Endothelial cell (in vitro differentiated cells): ENCODE measurements around the gene MORC1. TPM values are rescaled to one million over a fixed set of nuclear protein-coding genes. Genes with fewer than 3 reads are reported as not detected.

Source experiments
- DNase-seq: peaks from one replicate; pipeline ENCODE4 v3.0.0; 2021; ENCODE audit warnings: low spot score
- H3K27ac Mint-ChIP-seq: one replicate; pipeline ENCODE4 v1.8.0; 2021; ENCODE audit warnings: mixed read lengths, inconsistent platforms; ENCODE audit not compliant: unreplicated experiment
- H3K27me3 Mint-ChIP-seq: one replicate; pipeline ENCODE4 v1.8.0; 2021; ENCODE audit warnings: mild to moderate bottlenecking, moderate library complexity, mixed read lengths, inconsistent platforms; ENCODE audit not compliant: unreplicated experiment
- H3K36me3 Mint-ChIP-seq: one replicate; pipeline ENCODE4 v1.8.0; 2021; ENCODE audit warnings: mild to moderate bottlenecking, low read depth, mixed read lengths, inconsistent platforms; ENCODE audit not compliant: unreplicated experiment
- H3K4me1 Mint-ChIP-seq: one replicate; pipeline ENCODE4 v1.8.0; 2021; ENCODE audit warnings: mild to moderate bottlenecking, mixed read lengths, inconsistent platforms; ENCODE audit not compliant: unreplicated experiment
- H3K4me3 Mint-ChIP-seq: one replicate; pipeline ENCODE4 v1.8.0; 2021; ENCODE audit warnings: mild to moderate bottlenecking, mixed read lengths, inconsistent platforms; ENCODE audit not compliant: unreplicated experiment
- H3K9me3 Mint-ChIP-seq: one replicate; pipeline ENCODE4 v1.8.0; 2021; ENCODE audit warnings: mixed read lengths, inconsistent platforms; ENCODE audit not compliant: unreplicated experiment
- CTCF ChIP-seq: fragments of 200-600 bp; sonication (generic); IDR thresholded peaks from one replicate; pipeline ENCODE4 v1.5.0; 2021; ENCODE audit warnings: antibody characterized with exemption; ENCODE audit not compliant: unreplicated experiment
- total RNA-seq: library from RNA; stranded (reverse); fragmentation: NEBNext Ultra II Directional; extraction: Animal tissue kit (Norgen Biotek cat#: 25700); gene quantifications from one replicate; pipeline ENCODE4 v1.2.1, GENCODE V29; 2021; ENCODE audit not compliant: unreplicated experiment

Gene MORC1
- total RNA-seq, 1 donor from 2014 or later: 0.10 TPM

GRCh38 chr3:109127553-109127952 lies 9.6 kb upstream of the MORC1 start:
- Mint-ChIP-seq H3K36me3 (peaks cover 5% of the 10 kb centered on the region), H3K9me3 (peaks cover 5% of the 10 kb centered on the region), H3K4me3 (no peak overlapping the region), H3K27me3 (no peaks in the 10 kb centered on the region), H3K4me1 (peaks cover 3% of the 10 kb centered on the region), H3K27ac (no peak overlapping the region)
- TF ChIP-seq CTCF: no peak
- DNase-seq: no peak

GRCh38 chr3:109125902-109126301 lies 8.0 kb upstream of the MORC1 start:
- H3K4me1 Mint-ChIP-seq: peaks cover 3% of the 10 kb centered on the region
- peaks cover 7% of the 10 kb centered on the region for H3K9me3 Mint-ChIP-seq
- peaks cover 6% of the 10 kb centered on the region for H3K36me3 Mint-ChIP-seq

GRCh38 chr3:109122690-109123089 lies 4.8 kb upstream of the MORC1 start:
- TF ChIP-seq CTCF: no peak
- H3K27me3 Mint-ChIP-seq: no peaks in the 10 kb centered on the region

More at GRCh38 chr3:109125902-109126301, 8.0 kb upstream of the MORC1 start:
- no peak for TF ChIP-seq CTCF
- no peaks in the 10 kb centered on the region for H3K27me3 Mint-ChIP-seq
- H3K27ac Mint-ChIP-seq: no peak overlapping the region
- H3K4me3 Mint-ChIP-seq: no peak overlapping the region
- no peak for DNase-seq

GRCh38 chr3:109118584-109118983 lies 650 bp upstream of the MORC1 start:
- Mint-ChIP-seq H3K9me3 (peaks cover 7% of the 10 kb centered on the region), H3K36me3 (peaks cover 6% of the 10 kb centered on the region), H3K4me1 (peaks cover 3% of the 10 kb centered on the region), H3K27me3 (peaks cover 2% of the 10 kb centered on the region), H3K27ac (no peak overlapping the region), H3K4me3 (no peak overlapping the region)
- no peak for TF ChIP-seq CTCF
- no peak for DNase-seq

More at GRCh38 chr3:109122690-109123089, 4.8 kb upstream of the MORC1 start:
- peaks cover 7% of the 10 kb centered on the region for H3K9me3 Mint-ChIP-seq
- DNase-seq: no peak
- H3K4me1 Mint-ChIP-seq: peaks cover 3% of the 10 kb centered on the region
- H3K27ac Mint-ChIP-seq: no peak overlapping the region
- no peak overlapping the region for H3K4me3 Mint-ChIP-seq
- H3K36me3 Mint-ChIP-seq: peaks cover 6% of the 10 kb centered on the region

GRCh38 chr3:109116031-109116430 lies 1.9 kb downstream of the MORC1 start:
- Mint-ChIP-seq H3K27ac (no peak overlapping the region), H3K4me1 (no peaks in the 10 kb centered on the region), H3K9me3 (no peaks in the 10 kb centered on the region), H3K36me3 (no peaks in the 10 kb centered on the region), H3K4me3 (no peak overlapping the region), H3K27me3 (peaks cover 2% of the 10 kb centered on the region)
- no peak for TF ChIP-seq CTCF
- no peak for DNase-seq
